Neutrophil (primary cell): ENCODE data around the gene SLC25A18.

Experiments
- H3K27ac ChIP-seq: fragments of 200-600 bp; sonication (generic); 2 replicates; pipeline ENCODE4 v1.5.1; 2016; ENCODE audit warnings: mild to moderate bottlenecking, moderate library complexity
- H3K27me3 ChIP-seq: fragments of 200-600 bp; sonication (generic); 2 replicates; pipeline ENCODE4 v1.6.0; 2016; ENCODE audit warnings: mild to moderate bottlenecking
- H3K36me3 ChIP-seq: fragments of 200-600 bp; sonication (generic); 2 replicates; pipeline ENCODE4 v1.5.1; 2017
- H3K4me1 ChIP-seq, 2 experiments: fragments of 200-600 bp in 1 of 2; sonication (generic) in 1 of 2; 1 replicate in 1 of 2; 2 replicates in 1 of 2; pipeline versions ENCODE4 v1.5.1 to v1.6.1; 2013 to 2016; ENCODE audit warnings: low read depth in 1 of 2, low read length in 1 of 2, mild to moderate bottlenecking in 1 of 2, moderate library complexity in 1 of 2; ENCODE audit not compliant: control insufficient read depth in 1 of 2, insufficient read depth in 1 of 2
- H3K4me3 ChIP-seq, 2 experiments: fragments of 200-600 bp in 1 of 2; sonication (generic) in 1 of 2; 1 replicate in 1 of 2; 2 replicates in 1 of 2; pipeline ENCODE4 v1.5.1; 2013 to 2016; ENCODE audit warnings: low read depth in 1 of 2, low read length in 1 of 2, mild to moderate bottlenecking in 1 of 2, moderate library complexity in 1 of 2
- H3K9me3 ChIP-seq: fragments of 200-600 bp; sonication (generic); 2 replicates; pipeline ENCODE4 v1.5.1; 2016
- CTCF ChIP-seq: fragments of 200-600 bp; sonication (generic); IDR thresholded peaks from 2 replicates; pipeline ENCODE4 v1.5.1; 2016; ENCODE audit warnings: antibody characterized with exemption

The SLC25A18 gene

DNA sequence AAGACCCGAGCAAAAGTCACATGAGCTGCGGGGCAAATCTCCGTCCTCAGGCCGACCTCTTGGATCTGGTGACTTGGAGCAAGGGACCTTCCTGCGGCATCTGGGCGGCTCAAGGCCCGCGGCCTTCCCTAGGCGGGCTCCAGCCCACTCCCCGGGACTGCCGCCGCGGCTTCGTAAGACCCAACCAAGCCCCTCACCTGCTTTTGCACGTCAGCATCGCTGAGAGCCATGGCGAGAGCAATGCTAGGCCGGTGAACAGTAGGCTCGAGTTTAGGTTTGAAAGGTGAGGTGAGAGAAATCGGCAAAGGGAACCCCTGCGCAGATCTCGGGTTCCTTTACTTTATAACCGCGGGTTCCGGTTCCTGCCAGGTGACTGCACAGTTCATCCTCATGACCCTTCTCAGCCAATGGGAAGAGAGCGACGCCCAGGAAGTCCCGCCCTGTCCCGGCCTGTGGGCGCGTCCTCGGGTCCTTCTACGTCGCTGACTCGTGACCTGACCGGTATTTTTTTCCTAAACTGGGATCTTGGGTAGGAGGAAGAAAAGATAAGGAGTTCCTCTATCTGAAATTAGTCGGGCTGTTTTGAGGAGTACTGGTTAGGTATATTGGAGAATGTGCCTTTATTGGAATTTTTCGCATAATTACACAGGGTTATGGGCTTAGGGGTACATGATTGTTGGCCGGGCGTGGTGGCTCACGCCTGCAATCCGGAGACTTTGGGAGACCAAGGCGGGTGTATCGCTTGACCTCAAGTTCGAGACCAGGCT, 65.3 kb downstream of the SLC25A18 start, which contains the start of gene ATP6V1E1:
Gene ATP6V1E1 (minus strand): TSS at position 344 of the 767 bp plus-strand sequence. CDS start 114 bp downstream, at position 230.
- H3K4me1 ChIP-seq: peaks cover 25 to 28% of the 10 kb centered on the region in 2 experiments
- peak within 1 kb of the TSS; percentile 98 for H3K27ac ChIP-seq
- no peaks in the 10 kb centered on the region for H3K36me3 ChIP-seq
- H3K9me3 ChIP-seq: no peaks in the 10 kb centered on the region
- peak within 1 kb of the TSS; percentile 97 to 99 for H3K4me3 ChIP-seq
- TF ChIP-seq CTCF: no peak
- no peaks in the 10 kb centered on the region for H3K27me3 ChIP-seq

DNA sequence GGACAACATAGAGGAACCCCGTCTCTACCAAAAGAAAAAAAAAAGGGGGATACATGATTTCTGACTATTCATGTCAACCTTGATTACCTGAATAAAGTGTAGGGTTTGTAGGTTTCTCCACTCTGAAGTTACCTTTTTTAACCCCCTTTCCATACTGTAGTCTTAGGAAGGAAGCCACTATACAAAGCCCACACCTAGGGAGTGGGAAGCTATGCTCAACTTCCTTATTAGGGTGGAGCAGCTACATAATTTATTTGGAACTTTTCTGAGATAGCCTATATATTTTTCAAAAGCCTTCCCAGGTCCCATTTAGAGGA, 65.8 kb downstream of the SLC25A18 start:
- Histone ChIP-seq H3K4me3 (peak overlapping the region; percentile 97 to 99), H3K36me3 (no peaks in the 10 kb centered on the region), H3K4me1 (peaks cover 25 to 28% of the 10 kb centered on the region in 2 experiments), H3K27me3 (no peaks in the 10 kb centered on the region), H3K9me3 (no peaks in the 10 kb centered on the region), H3K27ac (peak overlapping the region; percentile 98)
- no peak for TF ChIP-seq CTCF

GRCh38 chr22:17629641-17630040, 66.3 kb downstream of the SLC25A18 start:
- no peak for TF ChIP-seq CTCF
- Histone ChIP-seq H3K4me3 (peak overlapping the region; percentile 97 to 99), H3K27ac (peak overlapping the region; percentile 98)

GRCh38 chr22:17631076-17631565, 67.8 kb downstream of the SLC25A18 start:
- Histone ChIP-seq H3K36me3 (no peaks in the 10 kb centered on the region), H3K9me3 (no peaks in the 10 kb centered on the region), H3K4me1 (peaks cover 25 to 28% of the 10 kb centered on the region in 2 experiments), H3K4me3 (no peak overlapping the region), H3K27ac (no peak overlapping the region), H3K27me3 (no peaks in the 10 kb centered on the region)
- TF ChIP-seq CTCF: no peak

More at GRCh38 chr22:17629641-17630040, 66.3 kb downstream of the SLC25A18 start:
- Histone ChIP-seq H3K27me3 (no peaks in the 10 kb centered on the region), H3K9me3 (no peaks in the 10 kb centered on the region), H3K4me1 (peaks cover 25 to 28% of the 10 kb centered on the region in 2 experiments), H3K36me3 (no peaks in the 10 kb centered on the region)

DNA sequence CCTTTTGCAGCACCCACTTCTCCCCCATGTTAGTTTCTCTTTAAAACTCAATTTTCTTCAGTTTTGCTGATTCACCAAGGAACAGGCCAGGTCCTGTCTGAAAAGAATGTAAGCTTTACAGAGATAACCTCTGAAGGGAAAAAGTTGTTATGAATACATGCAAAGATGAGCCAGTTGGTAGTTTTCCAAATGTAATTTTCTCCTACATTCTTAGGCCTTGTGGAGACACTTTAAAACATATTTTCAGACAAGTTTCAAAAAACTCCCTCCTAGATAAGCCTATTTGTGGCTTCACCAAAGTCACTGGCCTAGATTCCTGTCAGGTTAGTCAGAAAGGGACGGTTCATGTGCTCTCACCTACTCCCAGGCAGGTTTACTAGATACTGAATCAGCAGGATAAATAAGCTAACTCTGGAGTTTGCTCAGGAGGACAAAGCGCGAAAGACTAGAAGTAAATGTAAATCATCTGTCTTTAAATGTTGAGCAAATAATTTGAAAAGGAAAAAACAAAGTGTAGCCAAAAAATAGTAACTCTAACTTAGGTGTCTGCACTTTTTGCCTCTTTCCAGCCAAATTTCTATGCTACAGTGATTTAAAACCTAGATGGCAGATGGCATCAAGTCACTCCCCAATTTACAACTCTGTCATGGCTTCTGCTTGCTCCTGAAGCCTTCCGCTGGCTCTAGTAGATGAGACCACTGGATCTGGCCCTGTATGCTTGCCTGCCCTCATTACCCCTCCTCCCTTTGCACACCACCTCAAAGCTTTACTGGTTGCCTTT, 70.1 kb downstream of the SLC25A18 start:
- no peaks in the 10 kb centered on the region for H3K36me3 ChIP-seq
- H3K9me3 ChIP-seq: no peaks in the 10 kb centered on the region
- no peak overlapping the region for H3K27ac ChIP-seq
- peaks cover 24 to 27% of the 10 kb centered on the region in 2 experiments for H3K4me1 ChIP-seq
- H3K4me3 ChIP-seq: no peak overlapping the region
- TF ChIP-seq CTCF: no peak
- H3K27me3 ChIP-seq: no peaks in the 10 kb centered on the region
